Ascending aorta (tissue), 2 donors: ENCODE measurements around the gene PSMD7. TPM values are rescaled to one million over a fixed set of nuclear protein-coding genes. Genes with fewer than 3 reads are reported as not detected.

ENCODE experiments used
- DNase-seq, 2 donors: peaks; one replicate each; pipeline ENCODE4 v3.0.0-alpha.2; 2019; ENCODE audit warnings: low spot score in 2 of 2
- H3K27ac ChIP-seq, 2 donors: fragments of 200-600 bp; sonication (generic); one replicate each; pipeline ENCODE4 v1.5.1; 2016 to 2017; ENCODE audit warnings: mild to moderate bottlenecking in 1 of 2
- H3K27me3 ChIP-seq: fragments of 200-600 bp; sonication (generic); one replicate; pipeline ENCODE4 v1.5.1; 2017
- H3K36me3 ChIP-seq, 2 donors: fragments of 200-600 bp; sonication (generic); one replicate each; pipeline ENCODE4 v1.5.1; 2016
- H3K4me1 ChIP-seq, 2 donors: fragments of 200-600 bp; sonication (generic); one replicate each; pipeline ENCODE4 v1.5.1; 2016 to 2017; ENCODE audit warnings: mild to moderate bottlenecking in 1 of 2
- H3K4me3 ChIP-seq, 2 donors: fragments of 200-600 bp; sonication (generic); one replicate each; pipeline ENCODE4 v1.5.1; 2016 to 2017; ENCODE audit warnings: mild to moderate bottlenecking in 1 of 2
- H3K9me3 ChIP-seq, 2 donors: fragments of 200-600 bp; sonication (generic); one replicate each; pipeline ENCODE4 v1.5.1; 2016
- intact Hi-C: fragments of 100-400 bp; cut with DNase I; formaldehyde crosslinking; loops from one replicate; pipeline ENCODE4 v1.15.1; 2023
- total RNA-seq: library from RNA; depleted of rRNA; stranded (reverse); fragments of >200 nt; gene quantifications from one replicate; pipeline ENCODE4 v1.1.0, GENCODE V29; 2016
- TF ChIP-seq, protein P1 (sequence below), 3 experiments: fragments of 200-600 bp in 2 of 3; fragments of 450-650 bp in 1 of 3; sonication (generic) in 2 of 3; IDR thresholded peaks; one replicate each; pipeline ENCODE4 v1.5.1; 2016 to 2019; ENCODE audit warnings: antibody characterized with exemption in 3 of 3, mild to moderate bottlenecking in 1 of 3, moderate library complexity in 1 of 3

The PSMD7 gene
- total RNA-seq, 1 donor from 2014 or later: 60.3 TPM

DNA sequence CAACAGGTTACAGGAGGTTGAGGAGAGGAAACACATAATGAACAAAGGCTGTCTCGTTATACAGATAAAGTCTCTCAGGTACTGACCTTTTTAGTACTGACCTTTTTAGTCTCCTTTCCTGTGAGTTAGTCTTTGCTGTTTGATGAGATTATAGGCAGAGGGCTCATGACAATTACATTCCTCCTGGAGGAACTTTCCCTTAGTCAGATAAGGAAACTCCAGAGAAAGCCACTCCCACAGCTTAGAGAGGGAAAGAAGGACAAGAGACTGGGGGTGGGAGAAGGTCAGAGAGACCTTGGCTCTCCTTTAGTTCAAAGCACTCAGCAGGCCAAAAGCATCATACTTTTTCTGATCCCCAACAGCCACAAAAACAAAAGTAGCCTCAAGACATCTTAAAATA is 15.3 kb upstream of the PSMD7 start:
- TF ChIP-seq, protein P1, sequence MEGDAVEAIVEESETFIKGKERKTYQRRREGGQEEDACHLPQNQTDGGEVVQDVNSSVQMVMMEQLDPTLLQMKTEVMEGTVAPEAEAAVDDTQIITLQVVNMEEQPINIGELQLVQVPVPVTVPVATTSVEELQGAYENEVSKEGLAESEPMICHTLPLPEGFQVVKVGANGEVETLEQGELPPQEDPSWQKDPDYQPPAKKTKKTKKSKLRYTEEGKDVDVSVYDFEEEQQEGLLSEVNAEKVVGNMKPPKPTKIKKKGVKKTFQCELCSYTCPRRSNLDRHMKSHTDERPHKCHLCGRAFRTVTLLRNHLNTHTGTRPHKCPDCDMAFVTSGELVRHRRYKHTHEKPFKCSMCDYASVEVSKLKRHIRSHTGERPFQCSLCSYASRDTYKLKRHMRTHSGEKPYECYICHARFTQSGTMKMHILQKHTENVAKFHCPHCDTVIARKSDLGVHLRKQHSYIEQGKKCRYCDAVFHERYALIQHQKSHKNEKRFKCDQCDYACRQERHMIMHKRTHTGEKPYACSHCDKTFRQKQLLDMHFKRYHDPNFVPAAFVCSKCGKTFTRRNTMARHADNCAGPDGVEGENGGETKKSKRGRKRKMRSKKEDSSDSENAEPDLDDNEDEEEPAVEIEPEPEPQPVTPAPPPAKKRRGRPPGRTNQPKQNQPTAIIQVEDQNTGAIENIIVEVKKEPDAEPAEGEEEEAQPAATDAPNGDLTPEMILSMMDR (IDR thresholded peaks at IDR 0.05): no peak
- DNase-seq: no peak
- H3K27me3 ChIP-seq: no peaks in the 10 kb centered on the region
- intact Hi-C loops: no loop called here
- H3K4me1 ChIP-seq: no peaks in the 10 kb centered on the region
- H3K4me3 ChIP-seq: no peak overlapping the region
- no peak overlapping the region for H3K27ac ChIP-seq
- H3K36me3 ChIP-seq: no peaks in the 10 kb centered on the region
- no peaks in the 10 kb centered on the region for H3K9me3 ChIP-seq

DNA sequence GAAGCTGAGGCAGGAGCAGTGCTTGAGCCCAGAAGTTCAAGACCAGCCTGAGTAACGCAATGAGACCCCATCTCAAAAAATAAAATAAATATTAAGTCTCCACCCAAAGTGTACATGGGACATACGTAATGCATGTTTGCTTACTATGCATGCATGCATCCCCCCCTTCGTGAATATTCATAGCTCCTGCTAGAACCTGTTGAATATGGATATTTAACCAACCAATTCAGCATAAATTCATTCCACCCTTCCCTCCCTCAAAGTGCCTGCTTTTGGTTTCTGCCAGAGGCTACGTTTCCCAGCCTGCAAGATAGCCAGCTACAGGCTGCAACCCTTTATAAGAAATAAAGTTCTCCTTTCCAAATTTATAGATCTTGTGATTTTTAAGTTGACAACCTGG is 12.9 kb upstream of the PSMD7 start:
- DNase-seq: no peak
- no peaks in the 10 kb centered on the region for H3K4me1 ChIP-seq
- H3K9me3 ChIP-seq: no peaks in the 10 kb centered on the region
- no peaks in the 10 kb centered on the region for H3K36me3 ChIP-seq
- H3K4me3 ChIP-seq: no peak overlapping the region
- intact Hi-C loops: no loop called here
- H3K27ac ChIP-seq: no peak overlapping the region
- TF ChIP-seq, protein P1 (IDR thresholded peaks at IDR 0.05): no peak
- no peaks in the 10 kb centered on the region for H3K27me3 ChIP-seq

DNA sequence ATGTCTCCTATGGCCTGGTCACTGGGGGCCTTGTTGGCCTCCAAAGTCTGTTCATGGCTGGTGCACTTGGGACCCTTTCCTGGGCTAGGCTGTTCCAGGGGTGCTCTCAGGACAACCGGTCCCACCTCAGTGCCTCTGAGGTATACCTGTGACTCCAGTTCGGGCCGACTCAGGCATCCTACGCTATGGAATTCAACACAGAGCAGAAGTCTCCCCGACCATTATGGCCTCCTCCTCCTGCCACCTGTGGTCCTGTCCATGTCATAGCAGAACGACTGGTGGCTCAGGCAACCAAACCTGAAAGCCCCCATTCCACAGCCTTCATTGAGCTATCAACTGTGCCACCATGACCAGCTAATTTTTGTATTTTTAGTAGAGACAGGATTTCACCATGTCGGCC is 8.5 kb upstream of the PSMD7 start:
- Histone ChIP-seq H3K9me3 (peaks cover 0 to 11% of the 10 kb centered on the region in 2 donors), H3K27me3 (no peaks in the 10 kb centered on the region), H3K36me3 (no peaks in the 10 kb centered on the region), H3K27ac (no peak overlapping the region), H3K4me1 (no peaks in the 10 kb centered on the region), H3K4me3 (no peak overlapping the region)
- intact Hi-C loops: no loop called here
- TF ChIP-seq, protein P1 (IDR thresholded peaks at IDR 0.05): no peak
- no peak for DNase-seq

- H3K36me3 ChIP-seq: no peaks in the 10 kb centered on the region
- peaks cover 0 to 11% of the 10 kb centered on the region in 2 donors for H3K9me3 ChIP-seq
- no peaks in the 10 kb centered on the region for H3K27me3 ChIP-seq
- peaks cover 0 to 1% of the 10 kb centered on the region in 2 donors for H3K4me1 ChIP-seq
- DNase-seq: no peak
- TF ChIP-seq, protein P1 (IDR thresholded peaks at IDR 0.05): no peak
- intact Hi-C loops: no loop called here
- H3K4me3 ChIP-seq: no peak overlapping the region
- H3K27ac ChIP-seq: no peak overlapping the region
These were observed 6.3 kb upstream of the PSMD7 start for GRCh38 chr16:74290356-74290755.

DNA sequence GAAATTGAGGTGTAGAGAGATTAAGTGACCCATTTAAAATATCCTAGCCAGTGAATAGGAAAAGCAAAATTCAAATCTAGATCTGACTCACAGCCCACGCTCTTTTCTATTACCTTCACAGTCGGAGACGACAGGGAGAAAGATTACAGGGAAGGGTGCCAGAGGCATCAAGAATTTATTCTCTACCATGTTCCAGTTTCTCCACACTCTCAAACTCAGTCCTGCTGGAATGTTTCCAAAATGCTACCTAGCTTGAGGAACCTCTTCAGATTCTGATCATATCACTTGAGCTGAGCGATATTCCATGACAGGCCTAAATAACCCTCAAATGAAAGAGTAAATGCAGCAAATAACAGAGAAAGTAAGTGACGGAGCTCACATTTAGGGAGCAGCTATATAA is 5.4 kb upstream of the PSMD7 start:
- DNase-seq: no peak
- no peak overlapping the region for H3K4me3 ChIP-seq
- peaks cover 0 to 11% of the 10 kb centered on the region in 2 donors for H3K9me3 ChIP-seq
- no peaks in the 10 kb centered on the region for H3K36me3 ChIP-seq
- peaks cover 0 to 5% of the 10 kb centered on the region in 2 donors for H3K4me1 ChIP-seq
- H3K27me3 ChIP-seq: no peaks in the 10 kb centered on the region
- intact Hi-C loops: no loop called here
- TF ChIP-seq, protein P1 (IDR thresholded peaks at IDR 0.05): no peak
- no peak overlapping the region for H3K27ac ChIP-seq

GRCh38 chr16:74291577-74292208 is 4.9 kb upstream of the PSMD7 start:
- peaks cover 0 to 11% of the 10 kb centered on the region in 2 donors for H3K9me3 ChIP-seq
- no peaks in the 10 kb centered on the region for H3K36me3 ChIP-seq
- H3K27me3 ChIP-seq: no peaks in the 10 kb centered on the region
- TF ChIP-seq, protein P1 (IDR thresholded peaks at IDR 0.05): no peak
- DNase-seq: no peak
- no peak overlapping the region for H3K27ac ChIP-seq
- peaks cover 0 to 5% of the 10 kb centered on the region in 2 donors for H3K4me1 ChIP-seq
- intact Hi-C loops: no loop called here
- H3K4me3 ChIP-seq: no peak overlapping the region
